Skin of body (tissue), 2 donors: ENCODE measurements around the gene MYBPC3. TPM values are rescaled to one million over a fixed set of nuclear protein-coding genes. Genes with fewer than 3 reads are reported as not detected.
A peak's percentile ranks its signal among the peaks of the same experiment; 100 is the strongest.

Experiments used
- DNase-seq: peaks from one replicate; lab custom pipeline; 2025; lab: John Stamatoyannopoulos, UW
- total RNA-seq: library from RNA; depleted of rRNA; stranded (reverse); fragments of >200 nt; gene quantifications from one replicate; pipeline ENCODE4 v1.2.3, GENCODE V29; 2014

The MYBPC3 gene
- total RNA-seq, 1 donor from 2014 or later: 0.30 TPM

DNA sequence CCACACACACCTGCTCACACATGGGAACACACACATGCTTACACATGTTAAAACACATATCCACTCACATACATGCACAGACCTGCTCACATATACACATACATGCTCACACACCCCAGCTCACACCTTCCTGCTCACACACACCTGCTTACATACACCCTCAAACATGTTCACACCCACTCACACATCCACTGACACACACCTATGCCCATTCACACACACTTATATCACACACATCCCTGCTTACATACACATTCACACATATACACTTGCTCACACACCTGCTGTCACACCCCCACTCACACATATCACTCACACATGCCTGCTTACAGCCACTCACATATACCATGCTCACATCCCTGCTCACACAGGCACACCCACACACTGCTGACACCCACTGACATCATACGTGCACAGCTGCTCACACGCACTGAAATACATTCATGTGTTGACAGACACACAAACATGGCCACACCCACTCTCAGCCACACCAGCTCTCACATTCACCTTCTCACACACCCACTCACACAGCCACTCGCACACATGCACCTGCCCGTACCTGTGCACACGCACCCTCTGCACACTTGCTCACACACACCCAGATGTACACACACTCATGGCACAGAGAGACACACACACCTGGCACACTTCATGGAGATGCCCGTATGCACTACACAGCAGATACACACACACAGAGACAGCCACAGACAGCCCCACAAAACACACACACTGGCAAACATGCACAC is 5.7 kb upstream of the MYBPC3 start:
- DNase-seq: no peak

DNA sequence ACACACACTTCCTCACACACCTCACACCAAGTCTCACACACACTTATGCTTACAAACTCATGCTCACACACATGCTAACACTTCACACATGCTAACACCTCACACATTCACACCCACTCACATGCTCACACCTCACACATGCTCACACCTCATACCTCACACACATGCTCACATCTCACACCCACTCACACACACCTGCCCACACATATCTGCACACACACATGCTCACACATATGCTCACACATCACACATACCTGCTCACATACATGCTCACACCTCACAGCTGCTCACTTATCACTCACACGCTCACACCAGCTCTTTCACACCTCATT is 4.5 kb upstream of the MYBPC3 start:
- DNase-seq: no peak

DNA sequence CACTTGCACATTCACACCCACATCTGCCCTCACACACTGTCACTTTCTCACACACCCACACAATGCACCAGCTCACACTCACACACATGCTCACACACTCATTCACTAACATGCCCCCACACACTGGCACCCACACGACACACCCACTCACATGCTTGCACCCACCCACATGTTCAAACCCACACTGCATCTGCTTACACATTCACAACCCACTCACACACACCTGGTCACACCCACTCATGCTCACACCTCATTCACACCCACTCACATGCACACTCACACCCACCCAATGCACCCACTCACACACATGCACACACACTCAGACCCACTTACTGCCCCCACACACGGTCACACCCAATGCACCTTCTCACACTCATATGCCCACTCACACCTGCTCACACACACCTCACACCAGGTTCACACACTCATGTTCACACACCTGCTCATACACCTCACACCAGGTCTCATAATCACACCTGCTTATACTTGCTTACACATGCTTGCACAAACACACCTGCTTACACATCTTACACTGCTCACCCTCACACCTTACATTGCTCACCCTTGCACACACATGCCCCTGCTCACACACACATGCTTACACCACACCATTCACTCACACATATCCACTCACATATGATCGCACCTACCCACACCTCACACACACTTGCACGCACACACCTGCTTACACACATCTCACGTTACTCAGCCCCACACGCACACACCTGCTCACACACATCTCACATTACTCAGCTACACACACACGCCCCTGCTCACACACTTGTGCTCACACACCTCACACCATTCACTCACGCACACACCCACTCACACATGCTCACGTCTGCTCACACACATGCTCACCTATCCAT is 3.9 kb upstream of the MYBPC3 start:
- DNase-seq: no peak

DNA sequence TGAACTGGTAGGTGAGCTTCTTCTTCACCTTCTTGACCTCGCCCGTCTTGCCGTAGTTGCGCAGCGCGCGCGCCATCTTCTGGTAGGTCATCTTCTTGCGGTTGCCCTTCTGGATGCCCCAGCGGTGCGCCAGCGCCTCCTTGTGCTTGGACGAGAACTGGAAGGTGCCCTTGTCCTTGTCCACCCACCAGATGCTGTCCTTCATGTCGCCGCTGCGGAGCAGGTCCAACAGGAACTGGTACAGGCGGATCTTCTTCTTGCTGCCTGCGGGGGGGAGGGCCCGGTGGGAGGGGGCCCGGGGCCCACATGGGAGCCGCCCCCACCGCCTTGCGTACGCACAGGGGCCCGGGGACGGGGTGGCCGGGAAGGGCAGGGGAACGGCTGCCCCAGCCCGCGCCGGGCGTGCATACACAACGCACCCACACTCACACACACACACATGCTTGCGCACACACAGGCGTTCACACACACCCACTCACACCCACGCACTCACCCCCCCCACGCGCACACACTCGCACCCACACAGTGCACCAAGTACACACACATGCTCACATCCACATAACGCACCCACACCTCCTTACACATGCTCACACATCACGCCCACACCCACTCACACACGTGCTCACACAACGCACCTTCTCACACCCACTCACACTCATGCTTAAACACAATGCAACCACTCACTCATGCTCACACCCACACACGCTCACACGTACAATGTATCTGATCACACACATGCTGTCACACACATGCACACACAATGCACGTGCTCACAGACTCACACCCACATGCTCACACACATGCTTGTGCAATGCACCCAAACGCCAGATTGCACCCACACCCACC is 3.0 kb upstream of the MYBPC3 start:
- DNase-seq: peak; percentile 68

DNA sequence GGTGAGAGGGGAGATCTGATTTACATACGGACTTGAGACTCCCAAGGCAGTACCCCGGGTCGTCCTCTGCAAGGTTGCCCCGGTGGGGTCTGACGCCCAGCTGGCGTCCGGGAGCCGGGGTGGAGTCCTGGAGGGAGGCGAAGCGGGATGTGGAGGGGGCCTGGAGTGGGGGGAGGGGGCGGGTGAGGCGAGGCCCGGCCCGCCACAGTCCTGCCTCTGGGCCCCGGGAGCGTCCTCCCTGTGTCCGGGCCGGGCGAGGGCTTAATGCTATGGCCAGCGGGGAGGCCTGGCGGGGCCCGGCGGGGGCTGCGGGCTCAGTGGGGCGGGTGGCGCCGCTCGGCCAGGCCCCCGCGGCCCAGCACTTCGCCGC is 2.4 kb upstream of the MYBPC3 start:
- no peak for DNase-seq

DNA sequence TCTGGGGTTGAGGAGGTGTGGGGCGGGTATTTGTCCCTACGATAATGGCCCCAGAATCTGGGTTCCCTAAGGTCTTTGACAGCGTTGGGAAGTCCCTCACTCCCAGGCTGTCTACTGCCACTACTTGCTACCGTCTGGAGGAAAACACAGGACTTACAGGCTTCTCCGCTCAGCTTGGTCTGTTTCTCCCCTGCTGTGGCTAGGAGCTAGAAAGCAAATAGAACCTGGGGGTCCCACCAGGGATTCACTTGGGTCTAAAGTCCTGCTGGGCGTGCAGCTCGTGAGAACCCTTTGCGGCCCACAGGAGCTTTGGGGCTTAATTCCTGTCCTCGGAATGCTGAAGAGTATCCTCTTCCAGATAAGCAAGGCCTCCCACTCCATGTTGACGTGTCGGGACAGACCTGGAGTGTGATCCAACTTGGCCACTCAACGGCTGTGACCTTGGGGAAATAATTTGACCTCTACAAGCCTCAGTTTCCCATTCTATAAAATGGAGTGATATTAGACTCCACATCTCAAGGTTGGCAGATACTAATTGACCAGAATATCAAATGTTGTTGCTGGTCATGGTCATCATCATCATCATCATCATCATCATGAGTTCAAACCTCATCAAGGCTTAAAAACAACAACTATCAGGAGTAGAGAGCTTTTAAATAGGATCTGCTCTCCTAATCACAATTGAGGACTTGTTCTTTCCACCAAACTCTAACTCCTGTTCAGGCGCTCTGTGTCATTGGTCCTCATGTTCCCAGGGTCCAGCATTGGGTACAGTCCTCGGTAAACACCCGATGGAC is 1.7 kb upstream of the MYBPC3 start:
- DNase-seq: no peak

DNA sequence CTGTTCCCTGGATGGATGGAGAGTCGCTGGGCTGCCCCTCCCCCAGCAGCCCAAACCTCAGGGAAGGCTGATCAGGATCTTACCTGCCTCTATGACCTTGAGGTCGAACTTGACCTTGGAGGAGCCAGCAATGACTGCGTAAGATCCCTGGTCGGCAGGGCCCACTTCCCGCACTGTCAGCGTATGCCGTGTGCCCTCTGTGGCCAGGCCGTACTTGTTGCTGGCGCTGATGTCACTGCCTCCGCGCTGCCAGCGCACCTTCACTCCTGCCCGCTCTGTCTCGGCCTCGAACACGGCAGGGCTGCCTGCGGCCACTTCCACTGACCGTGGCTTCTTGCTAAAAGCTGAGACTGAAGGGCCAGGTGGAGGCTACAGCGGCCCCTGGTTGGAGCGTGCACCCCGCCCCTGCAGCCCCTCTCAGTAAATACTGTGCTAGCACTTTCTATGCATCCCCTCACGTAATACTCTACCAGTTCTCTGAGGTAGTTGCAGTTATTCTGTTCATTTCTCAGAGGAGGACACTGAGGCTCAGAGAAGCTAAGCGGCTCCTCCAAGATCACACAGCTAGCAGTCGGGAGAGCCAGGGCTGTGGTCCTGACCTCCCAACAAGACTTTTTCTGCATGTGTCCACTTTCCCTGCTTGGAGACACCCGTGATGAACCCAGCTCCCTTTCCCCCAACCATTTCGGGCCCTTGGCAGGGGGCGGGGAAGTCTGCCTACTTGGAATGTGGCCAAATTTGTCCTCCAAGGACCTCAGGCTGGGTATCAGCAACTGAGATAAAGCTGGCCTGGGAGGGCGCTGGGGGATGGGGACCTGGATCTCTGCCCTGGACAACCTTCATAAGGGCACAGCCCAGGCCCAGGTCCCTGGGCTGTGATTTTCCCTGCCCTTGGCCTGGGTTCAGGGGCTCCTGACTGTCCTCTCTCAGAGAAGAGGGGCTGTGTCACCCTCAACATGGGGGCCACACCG is 1.1 kb downstream of the MYBPC3 start:
- DNase-seq: no peak

DNA sequence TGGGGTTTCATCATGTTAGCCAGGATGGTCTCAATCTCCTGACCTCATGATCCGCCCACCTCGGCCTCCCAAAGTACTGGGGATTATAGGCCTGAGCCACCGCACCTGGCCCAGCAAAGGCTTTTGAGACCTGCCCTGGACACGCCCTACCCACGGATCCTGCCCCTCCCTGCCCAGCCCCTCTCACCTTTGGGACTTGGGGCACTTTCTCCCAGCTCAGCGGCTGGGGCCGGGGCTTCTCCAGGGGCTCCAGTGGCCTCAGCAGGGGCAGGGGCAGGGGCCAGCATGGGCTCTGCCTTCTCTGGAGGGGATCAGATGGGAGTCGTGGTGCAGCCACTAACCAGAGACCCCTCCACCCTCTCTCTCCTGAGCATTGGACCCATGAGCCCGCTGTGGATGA is 2.2 kb downstream of the MYBPC3 start:
- DNase-seq: no peak

DNA sequence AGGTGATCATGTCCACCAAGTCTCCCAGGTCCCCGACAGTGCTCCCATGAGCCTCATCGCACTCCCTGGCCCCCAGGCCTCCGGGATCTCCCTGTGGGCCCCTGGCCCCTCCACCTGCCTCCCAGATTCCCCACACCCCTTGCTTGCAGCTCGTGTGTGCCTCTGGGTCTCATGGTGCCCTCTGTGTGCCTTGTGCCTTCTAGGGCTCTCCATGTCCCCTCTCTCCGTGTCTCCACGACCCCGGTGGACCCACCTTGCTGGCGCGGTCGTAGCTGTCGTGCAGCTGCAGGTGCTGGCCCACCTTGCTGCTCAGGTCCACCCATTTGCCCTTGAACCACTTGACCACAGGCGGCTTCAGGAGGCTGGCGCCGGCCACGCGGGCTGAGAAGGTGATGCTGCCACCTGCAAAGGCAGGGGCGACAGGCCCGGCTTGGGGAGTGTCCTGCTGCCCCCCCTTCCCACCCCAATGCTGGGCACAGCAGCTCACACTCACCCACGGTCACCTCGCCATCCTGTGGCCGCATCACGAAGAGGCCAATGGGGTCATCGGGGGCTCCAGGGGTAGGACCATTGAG is 2.9 kb downstream of the MYBPC3 start:
- no peak for DNase-seq

DNA sequence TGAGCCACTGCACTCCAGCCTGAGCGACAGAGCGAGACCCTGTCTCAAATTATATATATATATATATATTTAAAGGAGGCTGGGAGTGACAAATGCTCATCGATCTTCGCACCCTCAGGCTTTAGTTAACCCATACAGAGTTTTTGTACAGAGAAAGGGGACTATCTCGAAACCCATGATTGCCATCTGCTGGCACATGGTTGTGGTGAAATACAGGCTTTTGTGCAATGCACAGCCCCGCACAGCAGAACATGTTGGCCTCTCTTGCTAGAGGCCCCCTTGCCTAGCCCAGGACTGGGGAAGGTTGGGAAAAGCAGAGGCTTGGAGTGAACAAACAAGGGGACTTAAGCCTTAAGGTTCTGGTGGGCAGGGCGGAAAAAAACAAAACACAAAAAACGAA is 3.6 kb downstream of the MYBPC3 start:
- no peak for DNase-seq

DNA sequence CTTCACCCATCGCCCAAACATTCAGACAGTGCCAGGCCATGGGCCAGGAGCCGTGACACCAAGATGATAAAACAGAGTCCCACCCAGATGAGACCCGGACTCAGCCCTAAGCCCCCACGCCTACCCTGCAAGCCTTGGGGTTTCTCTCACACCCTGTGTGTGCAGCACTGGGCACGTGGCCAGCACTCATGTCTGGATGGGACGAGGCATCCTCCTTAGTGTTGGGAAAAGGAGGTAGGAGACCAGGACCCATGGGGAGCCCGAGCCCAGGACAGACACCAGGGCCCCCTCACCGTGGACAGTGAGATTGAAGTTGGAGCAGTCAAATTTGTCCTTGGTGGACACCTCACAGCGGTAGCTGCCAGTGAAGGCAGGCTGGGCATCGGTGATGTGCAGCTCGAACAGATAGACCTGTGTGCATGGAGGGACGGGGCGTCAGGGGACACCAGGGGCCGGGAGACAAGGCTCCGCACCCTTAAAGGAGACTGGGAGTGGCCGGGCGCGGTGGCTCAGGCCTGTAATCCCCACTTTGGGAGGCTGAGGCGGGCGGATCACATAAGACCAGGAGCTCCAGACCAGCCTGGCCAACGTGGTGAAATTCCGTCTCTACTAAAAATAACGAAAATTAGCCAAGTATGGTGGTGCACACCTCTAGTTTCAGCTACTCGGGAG is 4.2 kb downstream of the MYBPC3 start:
- no peak for DNase-seq

DNA sequence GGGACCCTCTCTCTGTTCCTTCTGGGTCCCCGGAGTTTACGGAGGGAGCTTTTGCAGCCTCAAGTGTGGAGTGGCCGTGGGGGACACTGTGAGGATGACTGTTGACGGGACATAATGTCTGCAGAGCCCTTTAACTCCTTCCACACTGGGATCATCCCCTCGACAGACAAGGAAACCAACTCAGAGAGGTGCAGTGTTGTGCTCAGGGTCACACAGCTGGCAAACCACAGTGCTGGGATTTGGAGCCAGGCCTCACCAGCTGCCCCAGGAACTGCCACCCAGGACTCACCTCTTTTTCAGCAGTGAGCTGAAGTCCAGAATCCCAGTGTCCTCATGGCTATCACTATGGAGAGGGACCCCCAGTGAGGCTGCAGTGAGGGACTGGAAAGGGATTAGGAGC is 5.4 kb downstream of the MYBPC3 start:
- no peak for DNase-seq

DNA sequence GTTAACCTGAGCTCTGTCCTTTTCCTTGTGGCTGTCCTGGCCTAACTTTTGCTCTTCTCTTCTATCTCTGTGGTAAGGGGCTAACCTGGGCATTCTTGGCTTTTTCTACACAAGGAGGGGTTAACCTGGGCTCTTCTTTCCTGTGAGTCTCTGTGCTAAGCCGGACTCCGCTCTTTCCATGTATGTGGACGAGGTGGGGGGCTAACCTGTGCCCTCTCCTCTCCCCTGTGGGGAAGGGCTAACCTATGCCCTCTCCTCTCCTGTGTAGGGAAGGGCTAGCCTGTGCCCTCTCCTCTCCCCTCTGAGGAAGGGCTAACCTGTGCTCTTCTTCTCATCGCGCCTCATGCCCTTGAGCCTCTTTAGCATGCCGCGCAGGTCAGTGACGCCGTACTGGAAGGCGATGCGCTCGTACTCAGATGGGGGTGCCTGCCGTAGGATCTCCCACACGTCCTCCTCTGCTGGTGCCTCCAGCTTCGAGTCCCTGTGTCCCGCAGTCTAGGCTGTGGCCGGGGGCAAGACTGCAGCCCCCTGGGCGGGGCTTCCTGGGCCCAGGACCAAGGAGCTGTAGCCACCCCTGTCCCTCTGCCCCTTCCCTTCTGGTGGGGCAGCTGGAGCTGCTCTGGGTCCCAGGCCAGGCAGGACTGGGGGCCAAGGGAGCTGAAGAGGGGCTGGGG is 6.5 kb downstream of the MYBPC3 start:
- DNase-seq: no peak

DNA sequence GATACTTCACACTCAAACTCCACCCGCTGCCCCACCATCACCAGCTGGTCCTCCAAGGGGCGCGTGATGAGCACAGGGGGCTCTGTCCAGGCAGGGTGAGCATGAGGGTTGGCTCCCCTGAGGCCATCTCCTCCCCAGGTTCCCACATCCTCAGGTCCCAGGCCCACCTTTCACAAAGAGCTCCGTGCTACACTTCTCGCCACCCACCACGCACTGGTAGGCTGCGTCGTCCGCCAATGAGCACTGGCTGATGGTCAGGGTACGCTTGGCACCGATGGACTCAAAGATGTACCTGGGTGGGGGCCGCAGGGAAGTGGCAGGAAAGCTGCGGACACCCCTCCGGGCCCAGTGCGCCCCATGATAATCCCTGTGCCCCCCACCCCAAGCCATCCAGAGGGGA is 9.6 kb downstream of the MYBPC3 start:
- no peak for DNase-seq

DNA sequence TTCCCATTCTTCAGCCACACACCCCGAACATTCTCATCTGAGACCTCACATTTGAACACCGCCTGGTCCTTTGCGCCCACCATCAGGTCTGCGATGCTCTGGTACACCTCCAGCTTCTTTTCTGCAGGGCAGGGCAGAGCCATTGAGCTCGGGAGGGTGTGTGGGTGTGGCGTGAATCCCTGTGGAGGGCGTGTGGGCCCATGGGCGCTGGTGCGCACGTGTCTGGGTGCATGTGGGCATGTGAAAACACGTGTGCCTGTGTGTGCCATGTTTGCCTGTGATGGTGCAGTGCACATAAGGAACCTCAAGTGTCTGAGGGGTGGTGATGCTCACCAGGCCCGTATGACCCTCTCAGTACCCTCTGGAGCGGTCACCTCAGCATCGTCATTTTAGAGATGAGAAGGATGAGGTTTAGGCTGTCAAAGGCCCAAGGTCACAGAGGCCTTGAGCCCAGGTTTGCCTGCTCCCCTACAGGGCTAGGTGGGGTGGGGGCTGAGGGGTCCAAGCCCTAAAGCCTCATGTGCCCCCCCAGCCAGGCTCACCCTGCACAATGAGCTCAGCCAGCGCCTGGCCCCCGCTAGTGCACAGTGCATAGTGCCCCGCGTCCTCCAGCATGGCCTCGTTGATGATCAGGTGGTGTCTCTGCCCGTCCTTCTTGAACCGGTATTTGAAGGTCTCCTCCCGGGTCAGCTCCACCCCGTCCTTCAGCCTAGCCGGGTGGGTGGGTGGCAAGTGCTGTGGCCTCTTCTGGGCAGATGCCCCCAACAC is 10.3 kb downstream of the MYBPC3 start:
- DNase-seq: no peak

DNA sequence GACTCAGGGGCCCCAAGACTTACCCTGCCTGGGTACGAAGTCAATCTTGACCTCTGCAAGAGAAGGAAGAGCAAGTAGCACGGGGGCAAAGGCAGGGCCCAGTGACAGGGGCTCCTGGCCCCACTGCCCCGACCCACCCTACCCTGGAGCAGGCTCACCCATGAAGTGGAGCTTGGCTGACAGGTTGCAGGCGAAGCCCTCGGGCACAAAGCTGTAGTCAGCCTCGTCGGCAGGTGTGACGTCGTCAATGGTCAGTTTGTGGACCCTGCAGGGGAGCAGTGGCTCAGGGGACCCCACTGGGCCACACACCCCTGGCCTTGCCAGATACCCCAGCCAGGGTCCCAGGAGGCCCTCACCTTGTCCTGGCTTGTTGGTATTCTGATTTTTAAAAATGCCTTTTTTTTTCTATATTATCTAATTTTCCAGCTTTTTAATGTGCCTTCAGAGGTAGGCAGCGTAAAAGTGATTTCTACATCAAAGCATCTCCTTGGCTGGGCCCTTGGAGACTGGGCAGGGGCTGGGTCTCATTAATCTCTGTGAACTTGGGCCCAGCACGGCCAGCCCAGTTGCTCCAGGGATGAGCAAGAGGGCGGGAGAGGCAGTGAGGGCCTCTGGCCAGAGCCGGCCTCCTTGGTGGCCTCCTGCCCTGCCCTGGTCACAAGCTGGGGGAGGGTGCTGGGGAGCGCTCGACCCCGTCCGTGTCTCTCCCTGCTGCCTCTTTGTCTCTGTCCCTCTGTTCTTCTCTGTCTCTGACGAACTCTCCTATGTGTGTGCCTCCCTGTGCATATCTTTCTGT is 11.3 kb downstream of the MYBPC3 start:
- DNase-seq: no peak

DNA sequence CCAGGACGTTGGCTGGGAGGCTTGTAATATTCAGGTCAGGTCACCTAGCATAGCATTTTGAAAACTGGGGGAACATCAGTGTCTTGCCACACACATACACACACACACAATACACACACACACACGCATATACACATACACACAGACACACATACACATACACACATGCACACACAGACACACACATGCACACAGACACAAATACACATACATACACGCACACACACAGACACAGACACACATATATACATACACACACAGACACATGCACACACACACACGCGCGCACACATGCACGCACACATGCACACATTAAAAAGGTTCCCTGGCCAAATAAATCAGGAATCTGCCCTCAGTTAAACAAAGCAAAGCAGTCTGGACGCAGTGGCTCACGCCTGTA is 12.5 kb downstream of the MYBPC3 start:
- DNase-seq: no peak
